Sigmoid colon (tissue), 4 donors: ENCODE measurements around the gene EEIG1.

Source experiments
- POLR2A ChIP-seq, 2 donors: fragments of 450-650 bp; IDR thresholded peaks; one replicate each; pipeline ENCODE4 v1.6.1; 2016; ENCODE audit warnings: antibody characterized with exemption in 2 of 2, mild to moderate bottlenecking in 2 of 2, moderate library complexity in 2 of 2
- POLR2AphosphoS5 ChIP-seq, 4 donors: sonication (generic); formaldehyde crosslinking; IDR thresholded peaks; one replicate each; pipeline ENCODE4 v1.6.1; 2017; ENCODE audit warnings: antibody characterized with exemption in 4 of 4
- TF ChIP-seq, protein P1 (sequence below), 4 experiments: fragments of 450-650 bp in 3 of 4; fragments of 200-600 bp in 1 of 4; IDR thresholded peaks; one replicate each; pipeline ENCODE4 v1.5.1; 2016 to 2019; ENCODE audit warnings: antibody characterized with exemption in 4 of 4, mild to moderate bottlenecking in 3 of 4, moderate library complexity in 2 of 4

DNA sequence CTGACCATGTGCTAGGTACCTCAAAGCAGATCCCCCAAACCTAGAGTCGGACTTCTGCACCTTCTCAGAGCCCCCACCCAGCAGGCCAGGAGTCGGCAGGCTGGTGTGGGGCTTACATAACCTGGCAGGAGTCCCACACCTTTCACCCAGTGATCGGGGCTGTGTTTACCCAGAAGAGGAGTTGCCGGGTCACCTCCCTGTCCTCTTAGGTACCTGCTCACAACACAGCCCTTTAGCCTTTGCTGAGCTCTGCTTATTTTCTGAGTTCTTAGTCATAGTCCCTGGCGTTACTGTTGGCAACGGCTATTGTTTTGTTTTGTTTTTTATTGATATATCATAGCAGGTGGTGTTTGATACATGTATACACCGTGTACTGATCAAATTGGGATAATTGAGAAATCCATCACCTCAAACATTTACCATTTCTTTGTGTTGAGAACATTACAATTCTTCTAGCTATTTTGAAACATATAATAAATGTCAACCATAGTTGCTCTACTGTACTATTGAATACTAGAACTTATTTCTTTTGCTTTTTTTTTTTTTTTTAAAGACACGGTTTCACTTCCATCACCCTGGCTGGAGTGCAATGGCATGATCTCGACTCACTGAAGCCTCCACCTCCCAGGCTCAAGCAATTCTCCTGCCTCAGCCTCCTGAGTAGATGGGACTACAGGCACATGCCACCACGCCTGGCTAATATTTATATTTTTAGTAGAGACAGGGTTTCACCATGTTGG is 10.4 kb upstream of the EEIG1 start:
- TF ChIP-seq POLR2AphosphoS5 (IDR thresholded peaks at IDR 0.05) (no peak), POLR2A (IDR thresholded peaks at IDR 0.05) (no peak)
- TF ChIP-seq, protein P1, sequence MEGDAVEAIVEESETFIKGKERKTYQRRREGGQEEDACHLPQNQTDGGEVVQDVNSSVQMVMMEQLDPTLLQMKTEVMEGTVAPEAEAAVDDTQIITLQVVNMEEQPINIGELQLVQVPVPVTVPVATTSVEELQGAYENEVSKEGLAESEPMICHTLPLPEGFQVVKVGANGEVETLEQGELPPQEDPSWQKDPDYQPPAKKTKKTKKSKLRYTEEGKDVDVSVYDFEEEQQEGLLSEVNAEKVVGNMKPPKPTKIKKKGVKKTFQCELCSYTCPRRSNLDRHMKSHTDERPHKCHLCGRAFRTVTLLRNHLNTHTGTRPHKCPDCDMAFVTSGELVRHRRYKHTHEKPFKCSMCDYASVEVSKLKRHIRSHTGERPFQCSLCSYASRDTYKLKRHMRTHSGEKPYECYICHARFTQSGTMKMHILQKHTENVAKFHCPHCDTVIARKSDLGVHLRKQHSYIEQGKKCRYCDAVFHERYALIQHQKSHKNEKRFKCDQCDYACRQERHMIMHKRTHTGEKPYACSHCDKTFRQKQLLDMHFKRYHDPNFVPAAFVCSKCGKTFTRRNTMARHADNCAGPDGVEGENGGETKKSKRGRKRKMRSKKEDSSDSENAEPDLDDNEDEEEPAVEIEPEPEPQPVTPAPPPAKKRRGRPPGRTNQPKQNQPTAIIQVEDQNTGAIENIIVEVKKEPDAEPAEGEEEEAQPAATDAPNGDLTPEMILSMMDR (IDR thresholded peaks at IDR 0.05) = no peak
